ENCODE data around the gene LAIR2.

The LAIR2 gene

GRCh38 chr19:54502518-54503048 lies at the start of gene LAIR2:
Gene LAIR2, plus strand, starts transcription at chr19:54502831. Its CDS starts 88 bp downstream, at chr19:54502919.
- no peak for DNase-seq
- intact Hi-C loops (cut with DNase I) = no loop called here

- intact Hi-C loops (cut with DNase I) = loop anchor here (10.0 kb wide), 1 partner anchor 129 kb away; no protein-coding TSS in a partner anchor
- DNase-seq = no peak
Observed at GRCh38 chr19:54453921-54454780, 48.5 kb upstream of the LAIR2 start.

GRCh38 chr19:54454781-54455675 lies 47.6 kb upstream of the LAIR2 start:
- DNase-seq = no peak
- intact Hi-C loops (cut with DNase I) = loop anchor here (10.0 kb wide), 1 partner anchor 130 kb away; no protein-coding TSS in a partner anchor

- intact Hi-C loops (cut with DNase I) = loop anchor here (10.0 kb wide), 1 partner anchor 131 kb away; no protein-coding TSS in a partner anchor
- no peak for DNase-seq
Observed at GRCh38 chr19:54455786-54456422, 46.7 kb upstream of the LAIR2 start.

GRCh38 chr19:54456423-54457373 lies 45.9 kb upstream of the LAIR2 start:
- intact Hi-C loops (cut with DNase I) = loop anchor here (10.0 kb wide), 1 partner anchor 132 kb away; no protein-coding TSS in a partner anchor
- no peak for DNase-seq

GRCh38 chr19:54457773-54458647 lies 44.6 kb upstream of the LAIR2 start:
- intact Hi-C loops (cut with DNase I) = loop anchor here (10.0 kb wide), 1 partner anchor 133 kb away; no protein-coding TSS in a partner anchor
- peak in 1 of 42 donors; percentile 2 for DNase-seq

GRCh38 chr19:54458648-54459281 lies 43.9 kb upstream of the LAIR2 start:
- peak in 1 of 42 donors; percentile 2 for DNase-seq

GRCh38 chr19:54459282-54460229 lies 43.1 kb upstream of the LAIR2 start:
- DNase-seq = peak in 1 of 42 donors; percentile 1
- intact Hi-C loops (cut with DNase I) = loop anchor here (10.0 kb wide), 1 partner anchor 135 kb away; no protein-coding TSS in a partner anchor

More at GRCh38 chr19:54458648-54459281, 43.9 kb upstream of the LAIR2 start:
- intact Hi-C loops (cut with DNase I) = loop anchor here (10.0 kb wide), 1 partner anchor 134 kb away; no protein-coding TSS in a partner anchor

GRCh38 chr19:54460230-54461005 lies 42.2 kb upstream of the LAIR2 start:
- intact Hi-C loops (cut with DNase I) = no loop called here
- no peak for DNase-seq

- intact Hi-C loops (cut with DNase I) = no loop called here
- DNase-seq = no peak
Observed at GRCh38 chr19:54461210-54461609, 41.4 kb upstream of the LAIR2 start.

- intact Hi-C loops (cut with DNase I) = no loop called here
- DNase-seq = no peak
Observed at GRCh38 chr19:54461613-54462012, 41.0 kb upstream of the LAIR2 start.

GRCh38 chr19:54462047-54462654 lies 40.5 kb upstream of the LAIR2 start:
- DNase-seq = peak in 1 of 42 donors; percentile 5
- intact Hi-C loops (cut with DNase I) = no loop called here

- peak in 41 of 42 donors; percentile 33 to 78 (median 53) for DNase-seq
- intact Hi-C loops (cut with DNase I) = no loop called here
Observed at GRCh38 chr19:54462655-54463530, 39.7 kb upstream of the LAIR2 start.
